PC-9 (cell line): ENCODE measurements around the gene EPB41. TPM values are rescaled to one million over a fixed set of nuclear protein-coding genes. Genes with fewer than 3 reads are reported as not detected.

Source experiments
- BruUV-seq: library from RNA; stranded (reverse); fragments of 400-500 nt; replicated peaks from 2 replicates; lab custom pipeline; 2021; lab: Mats Ljungman, UMichigan
- CTCF ChIA-PET: fragments of 300-600 bp; sonication (Branson Sonifier 250); formaldehyde crosslinking; loops from one replicate; lab custom pipeline; 2022; ENCODE audit warnings: antibody characterized with exemption; lab: Charles Lee
- POLR2A ChIA-PET: fragments of 300-600 bp; sonication (Branson Sonifier 250); formaldehyde crosslinking; loops from one replicate; lab custom pipeline; 2022; ENCODE audit warnings: antibody characterized with exemption; ENCODE audit not compliant: unreplicated experiment; lab: Charles Lee
- DNase-seq, 2 experiments: peaks; one replicate each; pipeline versions ENCODE4 v3.0.0 to v3.0.0-alpha.2; 2015 to 2022; ENCODE audit warnings: mixed read lengths in 1 of 2
- H2AFZ ChIP-seq: fragments of 200-600 bp; sonication (generic); 2 replicates; pipeline ENCODE4 v1.8.1; 2017; ENCODE audit warnings: antibody characterized with exemption
- H3F3A ChIP-seq: fragments of 200-600 bp; sonication (generic); 2 replicates; pipeline ENCODE4 v1.8.1; 2017; ENCODE audit warnings: antibody characterized with exemption, mild to moderate bottlenecking, low read depth; ENCODE audit not compliant: insufficient read depth
- H3K27ac ChIP-seq: fragments of 200-600 bp; sonication (generic); 2 replicates; pipeline ENCODE4 v1.6.1; 2016; ENCODE audit warnings: mixed run types
- H3K27me3 ChIP-seq: fragments of 200-600 bp; sonication (generic); 2 replicates; pipeline ENCODE4 v1.6.1; 2016; ENCODE audit warnings: low read depth, mixed run types; ENCODE audit not compliant: insufficient read depth
- H3K36me3 ChIP-seq: fragments of 200-600 bp; sonication (generic); 2 replicates; pipeline ENCODE4 v1.6.1; 2016; ENCODE audit warnings: low read depth, mixed run types
- H3K4me1 ChIP-seq: fragments of 200-600 bp; sonication (generic); replicated peaks from 2 replicates; pipeline ENCODE4 v1.6.1; 2016; ENCODE audit warnings: mixed run types; ENCODE audit not compliant: insufficient read depth
- H3K4me2 ChIP-seq: fragments of 200-600 bp; sonication (generic); 2 replicates; pipeline ENCODE4 v1.6.1; 2017; ENCODE audit warnings: mixed run types
- H3K4me3 ChIP-seq: fragments of 200-600 bp; sonication (generic); 2 replicates; pipeline ENCODE4 v1.6.1; 2016; ENCODE audit warnings: mixed run types
- H3K79me2 ChIP-seq: fragments of 200-600 bp; sonication (generic); 2 replicates; pipeline ENCODE4 v1.6.1; 2017; ENCODE audit warnings: low read depth, mixed run types
- H3K9me2 ChIP-seq: fragments of 200-600 bp; sonication (generic); 2 replicates; pipeline ENCODE4 v1.8.1; 2017; ENCODE audit warnings: mild to moderate bottlenecking; ENCODE audit not compliant: insufficient read depth
- H3K9me3 ChIP-seq: fragments of 200-600 bp; sonication (generic); 2 replicates; pipeline ENCODE4 v1.8.1; 2016; ENCODE audit warnings: low read depth; ENCODE audit not compliant: insufficient read depth
- H4K20me1 ChIP-seq: fragments of 200-600 bp; sonication (generic); 2 replicates; pipeline ENCODE4 v1.8.1; 2017; ENCODE audit not compliant: insufficient read depth
- CTCF ChIP-seq: fragments of 200-600 bp; sonication (generic); conservative IDR thresholded peaks from 2 replicates; pipeline ENCODE4 v1.6.1; 2017; ENCODE audit warnings: mixed run types, antibody characterized with exemption, mild to moderate bottlenecking, moderate library complexity
- EZH2 ChIP-seq: fragments of 200-600 bp; sonication (generic); IDR thresholded peaks from 2 replicates; pipeline ENCODE4 v1.8.0; 2017; ENCODE audit warnings: antibody characterized with exemption, low read depth
- intact Hi-C: fragments of 100-400 bp; cut with micrococcal nuclease; formaldehyde crosslinking; loops from one replicate; pipeline ENCODE4 v1.10.0; 2022; ENCODE audit not compliant: unreplicated experiment
- total RNA-seq: library from RNA; stranded (reverse); gene quantifications from 2 replicates; pipeline ENCODE4 v1.2.3, GENCODE V29; 2021

The EPB41 gene
- total RNA-seq, 1 experiment from 2014 or later = 42.2 TPM

GRCh38 chr1:29122682-29123052 lies 208.3 kb downstream of the EPB41 start:
- intact Hi-C loops = no loop called here

GRCh38 chr1:29123053-29123886 lies 208.9 kb downstream of the EPB41 start:
- Histone ChIP-seq H3K36me3 (no peaks in the 10 kb centered on the region), H4K20me1 (no peaks in the 10 kb centered on the region), H3K27me3 (0 out of 2 replicates have a peak, but pooled peaks cover 2% of the 10 kb centered on the region), H3K4me2 (peak overlapping the region; percentile 70), H3K4me3 (no peak overlapping the region), H2AFZ (no peak overlapping the region), H3K9me3 (no peaks in the 10 kb centered on the region), H3K4me1 (no peaks in the 10 kb centered on the region), H3K27ac (no peak overlapping the region), H3F3A (no peaks in the 10 kb centered on the region), H3K79me2 (no peaks in the 10 kb centered on the region), H3K9me2 (no peaks in the 10 kb centered on the region)
- intact Hi-C loops = no loop called here
- ChIA-PET CTCF (interaction anchor here (1.1 kb wide), 1 partner anchor 10 kb away, joined by 3 read pairs; no protein-coding TSS in a partner anchor), POLR2A (no interaction called here)
- TF ChIP-seq CTCF = no peak
- no peak for TF ChIP-seq EZH2
- no TSS peak for BruUV-seq
- DNase-seq = no peak

More at GRCh38 chr1:29122682-29123052, 208.3 kb downstream of the EPB41 start:
- POLR2A ChIA-PET = interaction anchor here (0.6 kb wide), 1 partner anchor 619 kb away, joined by 17 read pairs; no protein-coding TSS in a partner anchor
- Histone ChIP-seq H3K9me2 (no peaks in the 10 kb centered on the region), H3K4me1 (no peaks in the 10 kb centered on the region), H3K4me2 (peak overlapping the region; percentile 70), H3K27ac (no peak overlapping the region), H3K4me3 (peak overlapping the region; percentile 46; the same call in 1 of the 2 replicates), H3K27me3 (no peaks in the 10 kb centered on the region), H2AFZ (peak overlapping the region; percentile 68; the same call in 1 of the 2 replicates), H3K36me3 (no peaks in the 10 kb centered on the region), H3F3A (no peaks in the 10 kb centered on the region), H3K79me2 (no peaks in the 10 kb centered on the region), H4K20me1 (no peaks in the 10 kb centered on the region), H3K9me3 (no peaks in the 10 kb centered on the region)
- BruUV-seq = no TSS peak
- TF ChIP-seq CTCF = no peak
- no peak for TF ChIP-seq EZH2
- CTCF ChIA-PET = no interaction called here
- peak; percentile 48 to 58 for DNase-seq

GRCh38 chr1:29123887-29124365 lies 209.6 kb downstream of the EPB41 start, which contains the start of gene TMEM200B:
Gene TMEM200B, minus strand, starts transcription at chr1:29123903. Its CDS starts 2,075 bp downstream, at chr1:29121828.
- Histone ChIP-seq H3K36me3 (no peaks in the 10 kb centered on the region), H3K27ac (no peak within 1 kb of the TSS)
- TF ChIP-seq EZH2 (no peak), CTCF (no peak)

More at GRCh38 chr1:29123887-29124365, 209.6 kb downstream of the EPB41 start, which contains the start of gene TMEM200B:
- CTCF ChIA-PET = interaction anchor here (1.1 kb wide), 1 partner anchor 10 kb away, joined by 3 read pairs; no protein-coding TSS in a partner anchor
- intact Hi-C loops = no loop called here
- H3K27me3 ChIP-seq = 0 out of 2 replicates have a peak, but pooled peaks cover 3% of the 10 kb centered on the region
- peak within 1 kb of the TSS; percentile 53 for H3K4me3 ChIP-seq
- DNase-seq = no peak
- peak within 1 kb of the TSS; percentile 88 for H3K4me2 ChIP-seq
- no peaks in the 10 kb centered on the region for H3K9me3 ChIP-seq
- H3K9me2 ChIP-seq = no peaks in the 10 kb centered on the region
- no peaks in the 10 kb centered on the region for H3F3A ChIP-seq
- POLR2A ChIA-PET = interaction anchor here (0.7 kb wide), 1 partner anchor 387 kb away, joined by 5 read pairs; the partner anchor contains the start of gene YTHDF2
- H3K79me2 ChIP-seq = no peaks in the 10 kb centered on the region
- H4K20me1 ChIP-seq = no peaks in the 10 kb centered on the region
- BruUV-seq = TSS peak; percentile 73
- no peaks in the 10 kb centered on the region for H3K4me1 ChIP-seq
- H2AFZ ChIP-seq = peak within 1 kb of the TSS; percentile 80
